Cerebellar nuclear complex (tissue), 1 donor: Measurements from ENCODE around the gene SIRPB2.
"Not testable (repeated sequence)": the region's sequence is repeated elsewhere in the genome, so short reads cannot be mapped to it uniquely, and the experiment has no call there.

Experiments used
- DNase-seq, 2 experiments: peaks; one replicate each; lab custom pipeline; 2025; lab: John Stamatoyannopoulos, UW

SIRPB2 gene

DNA sequence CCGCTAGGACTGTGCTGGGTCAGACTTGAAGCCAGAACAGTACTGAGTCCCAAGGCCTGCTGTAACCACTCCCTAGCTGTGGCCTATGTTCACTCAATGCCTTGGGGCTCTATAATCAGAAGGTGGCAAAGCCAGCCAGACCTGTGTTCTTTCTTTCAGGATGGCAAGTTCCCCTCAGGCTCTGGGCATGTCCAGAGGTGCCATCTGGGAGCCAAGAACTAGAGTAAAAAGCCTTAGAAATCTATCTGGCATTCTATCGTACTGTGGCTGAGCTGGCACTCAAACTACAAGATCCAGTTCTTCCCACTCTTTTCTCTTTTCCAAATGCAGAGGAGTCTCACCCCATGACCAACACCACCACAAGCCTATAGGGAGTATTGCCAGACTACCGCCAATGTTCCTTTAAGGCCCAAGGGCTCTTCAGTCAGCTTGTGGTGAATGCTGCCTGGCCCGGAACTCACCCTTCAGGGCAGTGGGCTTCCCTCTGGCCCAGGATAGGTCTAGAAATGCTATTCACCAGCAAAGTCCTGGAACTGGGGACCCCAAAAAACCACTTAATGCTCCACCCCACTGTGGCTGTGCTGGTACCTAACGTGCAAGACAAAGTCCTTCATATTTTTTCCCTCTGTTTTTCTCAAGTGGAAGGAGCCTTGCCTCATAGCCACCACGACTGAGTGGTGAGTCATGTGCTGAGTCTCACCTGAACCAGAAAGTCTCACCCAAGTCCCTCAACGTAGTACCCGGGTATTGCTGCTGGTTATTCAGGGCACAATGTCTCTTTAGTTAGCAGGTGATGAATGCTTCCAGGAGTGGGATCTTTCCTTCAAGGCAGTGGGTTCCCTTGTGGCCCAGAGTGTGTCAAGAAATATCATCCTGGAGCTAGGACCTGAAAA lies 8.6 kb upstream of the SIRPB2 start:
- DNase-seq: no peak

DNA sequence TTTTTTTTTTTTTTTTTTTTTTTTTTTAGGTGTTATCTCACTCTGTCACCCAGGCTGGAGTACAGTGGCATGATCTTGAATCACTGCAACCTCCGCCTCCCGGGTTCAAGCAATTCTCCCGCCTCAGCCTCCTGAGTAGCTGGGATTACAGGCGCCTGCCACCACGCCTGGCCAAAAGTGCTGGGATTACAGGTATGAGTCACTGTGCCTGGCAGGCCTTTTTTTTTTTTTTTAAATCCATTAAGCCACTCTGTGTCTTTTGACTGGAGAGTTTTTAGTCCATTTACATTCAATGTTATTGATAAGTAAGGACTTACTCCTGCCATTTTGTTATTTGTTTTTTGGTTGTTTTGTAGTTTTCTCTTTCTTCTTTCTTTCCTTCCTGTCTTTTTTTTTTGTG lies 6.2 kb upstream of the SIRPB2 start:
- not testable (repeated sequence) for DNase-seq

DNA sequence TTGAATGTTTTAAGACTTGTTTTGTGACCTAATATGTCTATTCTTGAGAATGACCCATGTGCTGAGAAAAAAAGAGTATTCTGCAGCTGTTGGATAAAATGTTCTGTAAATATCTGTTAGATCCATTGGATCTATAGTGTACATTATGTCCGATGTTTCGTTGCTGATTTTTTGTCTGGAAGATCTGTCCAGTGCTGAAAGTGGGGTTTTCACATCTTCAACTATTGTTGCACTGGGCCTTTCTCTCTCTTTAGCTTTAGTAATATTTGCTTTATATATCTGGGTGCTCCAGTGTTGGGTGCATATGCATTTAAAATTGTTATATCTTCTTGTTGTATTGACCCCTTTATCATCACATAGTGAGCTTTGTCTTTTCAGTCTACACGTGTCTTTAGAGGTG lies 5.7 kb upstream of the SIRPB2 start:
- DNase-seq: no peak

DNA sequence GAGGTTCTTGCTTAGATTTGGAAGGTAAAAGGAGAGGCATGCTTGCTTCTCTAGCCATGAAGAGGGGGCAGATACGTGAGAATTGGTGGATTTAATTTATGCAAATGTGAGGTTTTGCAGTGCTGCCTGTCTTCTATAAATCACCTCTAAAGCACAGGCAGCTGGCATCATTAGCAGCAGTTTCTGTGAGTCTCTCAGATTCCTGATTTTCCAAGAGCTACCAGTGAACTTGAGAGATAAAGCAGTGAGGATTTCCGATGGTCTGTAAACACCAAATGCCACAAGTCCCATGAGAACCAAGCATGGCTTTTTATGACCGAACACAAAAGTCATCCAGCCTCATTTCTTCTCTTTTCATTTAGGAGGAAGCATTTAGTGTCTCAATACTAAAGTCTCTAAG lies 3.2 kb upstream of the SIRPB2 start:
- no peak for DNase-seq

DNA sequence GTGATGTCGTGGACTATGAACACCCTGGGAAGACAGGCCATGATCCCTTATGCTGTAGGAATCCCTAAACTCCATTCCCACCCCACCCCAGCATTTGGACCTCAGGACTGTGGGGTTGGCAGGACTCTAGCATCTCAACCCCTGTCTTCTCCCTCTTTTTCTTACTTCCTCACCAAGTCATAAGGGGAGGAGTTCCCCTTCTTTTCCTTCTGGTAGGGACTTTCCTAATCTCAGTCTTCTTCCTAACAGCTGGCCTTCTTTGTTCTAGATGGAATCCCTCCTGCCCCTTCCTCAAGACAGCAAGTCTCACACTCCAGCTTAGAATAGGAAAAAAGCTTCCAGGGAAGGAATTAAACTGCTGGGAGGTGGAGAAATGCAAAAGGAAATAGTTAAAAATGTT lies 2.3 kb upstream of the SIRPB2 start:
- no peak for DNase-seq

DNA sequence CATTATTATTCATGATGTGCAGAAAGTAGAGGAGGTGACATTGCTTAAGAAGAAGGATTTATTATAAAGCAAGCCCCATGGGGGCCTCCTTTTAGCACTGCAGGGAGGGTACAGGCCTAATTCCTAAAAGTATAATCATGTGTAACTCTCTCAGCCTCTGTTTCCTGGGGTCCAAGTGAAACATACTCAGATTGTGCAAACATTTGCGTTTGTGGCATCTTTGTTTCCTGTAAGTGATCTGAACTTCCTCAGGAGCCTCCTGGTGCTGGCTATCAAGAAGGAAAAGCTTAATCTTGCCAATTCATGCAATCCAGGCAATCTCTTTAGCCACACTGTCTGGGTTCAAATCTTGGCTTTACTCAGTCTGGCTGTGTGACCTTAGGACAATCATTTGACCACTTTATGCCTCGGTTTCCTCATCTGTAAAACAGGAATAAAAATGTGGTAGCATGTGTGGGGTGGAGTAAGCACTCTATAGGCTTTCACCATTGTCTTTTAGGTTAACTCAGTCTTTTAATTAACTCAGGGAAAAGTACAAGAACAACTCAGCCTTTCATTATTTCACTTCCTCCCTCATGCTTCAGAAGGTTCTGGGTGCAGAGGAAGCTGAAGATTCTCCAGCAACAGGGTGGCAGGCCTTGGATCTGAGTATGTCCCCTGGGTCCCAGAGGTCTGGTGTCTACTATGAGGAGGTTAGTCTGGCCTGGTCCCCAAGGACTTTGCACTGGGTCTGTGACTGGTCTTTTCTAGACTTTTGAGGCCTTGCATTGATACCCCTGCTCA lies 831 bp upstream of the SIRPB2 start:
- no peak for DNase-seq

DNA sequence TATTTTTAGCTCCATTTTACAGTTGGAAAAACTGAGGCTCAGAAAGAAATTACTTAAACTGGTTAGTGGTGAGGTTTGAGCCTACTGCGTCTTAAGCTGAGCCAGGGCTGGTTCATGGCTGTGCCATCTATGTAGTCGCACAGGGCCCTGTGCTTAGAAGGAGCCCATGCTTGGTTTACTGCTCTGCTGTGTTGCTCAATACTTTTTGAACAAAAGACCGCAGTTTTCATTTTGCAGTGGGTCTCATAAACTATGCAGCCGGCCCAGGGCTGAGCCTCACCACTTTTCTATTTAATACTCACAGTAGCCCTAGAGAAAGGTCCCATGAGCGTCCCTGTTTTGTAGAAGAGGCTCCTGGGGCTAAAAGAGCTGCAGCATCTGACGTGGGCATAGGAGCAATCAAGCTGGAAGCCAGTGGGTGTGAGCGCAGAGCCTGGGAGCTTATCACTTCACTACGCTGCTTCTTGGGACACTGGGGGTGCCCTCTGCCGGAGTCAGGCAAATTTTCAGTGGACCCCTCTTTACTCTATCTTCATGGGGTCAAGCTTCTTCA lies 501 bp downstream of the SIRPB2 start:
- DNase-seq: no peak

DNA sequence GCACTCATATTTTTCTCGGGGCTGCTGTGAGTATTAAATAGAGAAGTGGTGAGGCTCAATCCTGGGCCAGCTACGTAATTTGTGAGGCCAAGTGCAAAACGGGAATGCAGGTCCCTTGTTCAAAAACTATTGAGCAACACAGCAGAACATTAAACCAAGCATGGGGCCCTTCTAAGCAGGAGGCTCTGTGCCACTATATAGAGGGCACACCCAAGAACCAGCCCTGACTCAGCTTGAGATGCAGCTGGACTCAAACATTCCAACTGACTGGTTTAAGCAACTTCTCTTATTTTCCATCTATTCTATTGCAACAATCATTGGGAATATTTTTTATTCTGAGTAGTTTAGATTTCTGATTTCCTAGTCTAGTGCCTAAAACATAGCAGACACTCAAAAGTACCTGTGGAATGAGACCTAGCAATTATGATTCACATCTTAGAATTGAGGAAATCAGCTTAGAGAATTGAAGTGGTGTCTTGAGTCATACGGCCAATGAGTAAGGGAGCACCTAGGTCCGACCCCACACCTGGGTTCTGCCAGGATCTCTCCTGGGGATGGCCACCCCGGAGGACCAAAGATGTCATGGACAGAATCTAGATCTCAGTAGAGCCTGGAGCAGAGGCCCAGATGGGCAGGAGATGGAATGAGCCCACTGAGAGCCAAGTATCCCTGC lies 1.3 kb downstream of the SIRPB2 start:
- no peak for DNase-seq

DNA sequence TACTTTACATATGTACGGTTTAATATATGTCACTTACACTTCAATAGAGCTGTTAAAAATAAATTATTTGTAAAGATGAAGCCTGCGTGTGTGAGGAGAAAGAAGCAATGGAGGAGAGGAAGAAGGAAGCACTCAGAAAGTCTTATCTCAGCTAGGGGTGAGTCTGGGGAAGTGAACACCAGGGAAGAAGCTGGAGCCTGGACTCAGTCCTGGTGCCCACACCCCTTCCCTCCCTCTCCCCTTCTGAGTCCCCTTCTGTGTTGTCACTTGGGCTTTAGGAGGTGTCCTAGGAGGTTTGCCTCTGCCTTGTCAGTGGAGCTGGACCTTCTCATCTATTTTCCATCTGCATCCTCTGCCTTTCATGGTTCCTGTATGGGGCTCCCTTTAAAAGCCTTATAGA lies 1.9 kb downstream of the SIRPB2 start:
- DNase-seq: no peak

DNA sequence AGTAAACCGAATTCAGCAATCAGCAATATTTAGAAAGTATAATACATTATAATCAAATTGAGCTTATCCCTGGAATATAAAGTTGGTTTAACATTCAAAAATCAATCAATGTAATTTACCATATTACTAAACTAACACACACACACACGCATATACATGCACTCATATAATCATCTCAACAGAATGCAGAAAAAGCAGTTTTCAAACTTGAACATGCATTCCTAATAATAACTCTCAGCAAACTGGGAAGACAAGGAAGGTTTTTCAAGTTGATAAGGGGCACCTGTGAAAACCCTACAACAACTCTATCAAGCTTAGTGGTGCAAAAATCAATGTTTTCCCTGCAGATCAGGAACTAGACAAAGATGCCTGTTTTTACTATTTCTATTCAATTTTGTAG lies 4.7 kb downstream of the SIRPB2 start:
- DNase-seq: no peak

DNA sequence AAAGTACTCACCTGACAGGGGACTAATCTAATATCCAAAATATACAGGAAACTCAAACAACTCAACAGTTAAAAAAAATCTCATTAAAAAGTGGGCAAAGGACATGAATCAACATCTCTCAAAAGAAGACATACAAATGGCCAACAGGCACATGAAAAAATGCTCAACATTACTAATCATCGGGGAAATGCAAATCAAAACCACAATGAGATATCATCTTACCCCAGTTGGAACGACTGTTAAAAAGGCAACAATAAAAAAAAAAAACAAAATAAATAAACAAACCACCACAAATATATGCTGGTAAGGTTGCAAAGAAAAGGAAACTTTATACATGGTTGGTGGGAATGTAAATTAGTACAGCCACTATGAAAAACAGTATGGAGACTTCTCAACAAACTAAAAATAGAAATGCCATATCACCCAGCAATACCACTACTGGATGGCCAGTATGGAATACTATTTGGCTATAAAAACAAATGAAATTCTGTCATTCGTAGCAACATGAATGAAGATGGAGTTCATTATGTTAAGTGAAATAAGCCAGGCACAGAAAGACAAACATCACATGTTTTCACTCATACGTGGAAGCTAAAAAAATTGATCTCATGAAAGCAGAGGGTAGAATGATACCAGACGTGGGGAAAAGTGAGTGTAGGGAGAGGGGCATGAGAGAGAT lies 6.6 kb downstream of the SIRPB2 start:
- DNase-seq: no peak

DNA sequence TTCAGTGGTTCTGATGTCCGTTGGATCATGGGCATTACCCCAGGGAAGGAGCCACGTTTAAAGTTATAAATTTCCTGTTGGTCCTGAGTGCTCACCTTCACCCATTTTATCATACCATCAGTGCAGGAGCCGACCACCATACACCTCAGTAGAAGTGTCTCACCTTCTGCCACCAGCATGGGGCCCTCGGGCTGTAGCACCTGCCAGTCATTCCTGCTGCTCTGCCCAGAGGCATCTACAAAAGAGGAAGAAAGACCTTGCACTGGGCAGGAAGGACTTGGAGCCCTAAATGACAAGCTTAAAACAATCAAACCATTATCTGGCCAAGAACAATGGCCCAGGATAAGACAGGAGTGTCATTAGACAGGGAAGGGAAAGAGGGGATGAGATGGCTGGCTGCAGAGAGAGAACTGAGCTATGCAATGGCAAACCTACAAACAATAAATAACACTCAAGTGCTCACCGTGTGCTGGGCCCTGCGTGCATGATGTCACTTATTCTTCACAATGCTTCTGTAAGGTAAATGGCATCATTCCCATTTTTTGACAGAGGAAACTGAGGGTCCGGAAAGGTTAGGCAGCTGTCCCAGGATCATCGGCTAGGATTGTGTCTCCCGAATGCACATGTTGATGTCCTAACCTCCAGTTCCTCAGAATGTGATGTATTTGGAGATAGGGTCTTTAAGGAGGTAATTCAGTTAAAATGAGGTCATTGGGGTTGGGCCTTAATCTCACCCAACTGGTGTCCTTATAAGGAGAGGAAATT lies 11.2 kb downstream of the SIRPB2 start:
- no peak for DNase-seq

DNA sequence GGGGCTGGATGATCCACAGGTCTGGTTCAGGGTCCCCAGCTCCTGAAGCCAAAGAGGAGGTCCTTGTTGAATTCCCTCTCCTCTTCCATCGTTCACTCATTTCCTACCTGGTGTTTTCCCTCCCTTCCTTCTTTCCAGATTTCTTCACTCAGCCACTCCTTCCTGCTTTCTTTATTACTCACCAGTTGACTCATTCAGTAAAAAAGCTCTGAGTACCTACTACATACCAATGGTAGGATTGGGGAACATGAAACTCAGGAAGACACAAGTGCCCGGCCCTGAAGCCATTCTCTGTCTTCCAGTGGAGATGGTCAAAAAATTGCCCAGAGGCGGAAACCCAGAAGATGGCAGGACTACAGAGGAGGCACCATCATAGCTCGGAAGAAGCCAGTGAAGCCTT lies 12.7 kb downstream of the SIRPB2 start:
- DNase-seq: no peak

DNA sequence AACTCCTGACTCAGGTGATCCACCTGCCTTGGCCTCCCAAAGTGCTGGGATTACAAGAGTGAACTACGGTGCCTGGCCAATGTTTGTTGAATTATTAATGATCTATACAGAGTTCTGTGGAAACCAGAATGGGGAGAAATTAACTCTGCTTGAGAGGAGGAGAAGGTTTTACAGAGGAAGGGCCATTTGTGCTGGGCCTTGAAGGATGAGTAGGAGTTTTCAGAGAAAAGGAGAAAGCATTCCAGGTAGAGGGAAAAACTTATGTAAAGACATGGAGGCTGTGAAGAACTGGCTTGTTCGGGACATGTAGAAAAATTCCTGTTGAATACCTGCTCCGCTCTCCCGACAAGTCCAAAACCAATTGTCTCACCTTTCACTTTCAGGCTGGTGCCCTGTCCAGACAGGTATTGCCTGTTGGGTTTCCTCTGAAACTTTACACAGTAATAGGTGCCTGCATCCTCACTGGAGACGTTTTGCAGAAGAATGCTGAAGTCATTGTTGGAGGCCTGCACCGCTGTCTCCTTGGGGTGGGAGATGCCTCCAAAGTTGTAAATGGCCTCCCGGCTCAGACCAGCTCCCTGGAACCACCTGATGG lies 13.2 kb downstream of the SIRPB2 start:
- no peak for DNase-seq

DNA sequence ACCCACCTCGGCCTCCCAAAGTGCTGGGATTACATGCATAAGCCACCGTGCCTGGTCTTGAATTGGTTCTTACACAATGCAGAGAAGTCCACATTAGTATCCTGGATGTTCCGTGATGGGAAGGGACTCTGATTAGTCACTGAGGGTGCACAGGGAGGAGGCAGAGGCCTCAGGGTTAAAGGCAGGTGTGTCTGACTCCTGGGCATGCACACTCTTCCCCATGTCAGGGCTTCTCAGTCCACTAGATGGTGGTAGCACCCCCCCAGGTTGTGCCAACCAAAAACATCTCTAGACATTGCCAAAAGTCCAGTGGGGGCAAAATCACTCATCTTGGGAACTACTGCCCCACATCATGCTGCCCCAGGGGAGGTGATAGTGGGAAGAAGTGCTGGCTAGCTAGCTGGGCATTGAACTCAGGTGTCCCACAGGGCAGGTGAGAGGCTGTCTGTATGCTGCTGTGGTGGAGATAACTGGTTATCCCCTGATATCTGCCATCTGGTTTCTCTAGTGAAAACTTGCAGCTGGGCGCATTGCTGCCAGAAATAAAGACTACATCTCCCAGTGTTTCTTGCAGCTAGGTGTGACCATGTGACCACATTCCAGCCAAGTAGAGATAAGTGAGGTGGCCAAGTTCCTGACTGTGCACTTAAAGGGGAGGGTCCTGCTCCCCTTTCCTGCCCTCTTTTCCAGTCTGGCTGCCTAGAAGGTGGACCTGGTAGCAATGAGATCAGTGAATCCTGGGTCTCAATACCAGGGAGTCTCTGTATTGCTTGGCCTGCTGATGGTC lies 16.2 kb downstream of the SIRPB2 start:
- no peak for DNase-seq

DNA sequence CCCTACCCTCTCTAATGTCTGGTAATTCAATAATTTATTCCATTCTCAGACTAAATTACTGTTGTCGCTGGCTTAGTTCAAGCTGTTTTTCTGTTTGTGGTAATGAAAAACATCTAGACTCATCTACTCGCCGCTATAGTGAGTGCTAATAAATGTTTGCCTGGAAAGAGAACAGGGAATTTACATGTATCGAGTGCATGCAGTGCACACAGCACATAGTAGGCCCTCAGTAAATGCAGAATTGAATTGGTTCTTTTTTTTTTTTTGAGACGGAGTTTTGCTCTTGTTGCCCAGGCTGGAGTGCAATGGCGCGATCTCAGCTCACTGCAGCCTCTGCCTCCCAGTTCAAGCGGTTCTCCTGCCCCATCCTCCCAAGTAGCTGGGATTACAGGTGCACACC lies 16.9 kb downstream of the SIRPB2 start:
- DNase-seq: no peak

DNA sequence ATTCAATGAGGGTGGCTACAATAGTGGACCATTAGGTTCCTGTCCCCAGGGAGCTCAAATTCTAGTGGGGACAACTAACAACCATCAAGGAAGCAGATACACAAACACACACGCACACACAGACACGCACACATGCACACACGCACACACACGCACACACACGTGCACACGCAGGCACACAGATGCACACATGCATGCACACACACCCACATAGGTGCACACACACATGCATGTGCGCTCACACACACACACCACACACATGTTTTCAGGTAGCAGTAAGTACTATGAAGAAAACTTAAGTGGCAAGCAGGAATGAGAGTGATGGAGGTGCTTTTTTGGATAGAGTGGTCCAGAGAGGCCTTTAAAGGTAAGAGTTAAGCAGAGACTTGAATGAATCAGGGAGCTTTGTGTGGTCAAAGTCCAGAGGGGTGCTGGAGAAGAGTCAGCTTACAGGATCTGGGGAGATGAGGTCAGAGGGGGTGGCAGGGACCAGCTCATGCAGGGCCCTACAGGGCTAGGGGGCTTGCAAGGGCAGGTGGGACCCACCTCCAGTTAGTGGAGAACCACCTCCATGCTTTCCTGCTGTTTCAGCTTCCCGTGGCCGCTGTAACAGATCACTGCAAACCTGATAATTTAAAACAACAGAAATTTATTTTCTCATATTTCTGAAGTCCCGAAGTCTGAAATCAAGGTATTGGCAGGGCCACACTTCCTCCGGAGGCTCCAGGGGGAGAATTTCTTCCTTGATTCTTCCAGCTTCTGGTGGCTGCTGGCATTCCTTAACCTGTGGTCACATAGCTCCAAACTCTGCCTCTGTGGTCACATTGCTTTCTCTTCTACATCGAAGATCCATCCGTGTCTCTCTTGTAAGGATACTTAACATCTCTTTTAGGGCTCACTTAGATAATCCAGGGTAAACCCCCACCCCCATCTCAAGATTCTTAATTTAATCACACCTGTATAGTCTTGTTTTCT lies 17.7 kb downstream of the SIRPB2 start:
- no peak for DNase-seq

DNA sequence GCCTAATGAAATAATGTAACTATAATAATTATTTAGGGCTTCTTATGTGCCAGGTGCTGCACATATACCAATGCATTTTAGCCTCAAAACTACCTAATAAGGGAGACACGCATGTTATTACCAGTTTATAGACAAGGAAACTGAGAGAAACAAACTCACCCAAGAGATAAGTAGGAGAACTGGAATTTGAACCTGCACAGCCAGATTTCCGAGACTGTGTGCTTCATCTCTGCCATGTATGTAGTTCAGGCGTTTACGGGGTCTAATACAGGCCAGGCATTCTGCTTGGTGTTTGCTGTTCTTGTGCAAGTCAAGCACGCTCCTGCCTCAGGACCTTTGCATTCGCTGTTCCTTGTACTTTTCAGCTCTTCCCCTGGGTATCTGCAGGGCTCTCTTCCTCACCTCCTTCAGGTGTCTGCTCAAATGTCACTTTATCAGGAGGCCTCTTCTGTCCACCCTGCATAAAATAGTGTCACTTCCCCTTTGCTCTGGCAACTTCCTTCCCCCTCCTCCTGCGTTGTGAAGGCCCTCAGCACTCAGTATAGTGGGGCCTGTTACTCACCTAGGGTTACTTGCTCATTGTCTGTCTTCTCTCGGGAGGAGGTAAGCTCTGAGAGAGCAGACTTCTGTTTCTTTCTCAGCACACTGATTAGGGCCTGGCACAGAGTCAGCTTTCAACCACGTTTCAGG lies 18.5 kb downstream of the SIRPB2 start:
- no peak for DNase-seq
